ENCODE results near the gene SELENOO. TPM values are rescaled to one million over a fixed set of nuclear protein-coding genes. Genes with fewer than 3 reads are reported as not detected.

The SELENOO gene
- total RNA-seq, 2 experiments from 2014 or later: 27.9 to 33.3 TPM

DNA sequence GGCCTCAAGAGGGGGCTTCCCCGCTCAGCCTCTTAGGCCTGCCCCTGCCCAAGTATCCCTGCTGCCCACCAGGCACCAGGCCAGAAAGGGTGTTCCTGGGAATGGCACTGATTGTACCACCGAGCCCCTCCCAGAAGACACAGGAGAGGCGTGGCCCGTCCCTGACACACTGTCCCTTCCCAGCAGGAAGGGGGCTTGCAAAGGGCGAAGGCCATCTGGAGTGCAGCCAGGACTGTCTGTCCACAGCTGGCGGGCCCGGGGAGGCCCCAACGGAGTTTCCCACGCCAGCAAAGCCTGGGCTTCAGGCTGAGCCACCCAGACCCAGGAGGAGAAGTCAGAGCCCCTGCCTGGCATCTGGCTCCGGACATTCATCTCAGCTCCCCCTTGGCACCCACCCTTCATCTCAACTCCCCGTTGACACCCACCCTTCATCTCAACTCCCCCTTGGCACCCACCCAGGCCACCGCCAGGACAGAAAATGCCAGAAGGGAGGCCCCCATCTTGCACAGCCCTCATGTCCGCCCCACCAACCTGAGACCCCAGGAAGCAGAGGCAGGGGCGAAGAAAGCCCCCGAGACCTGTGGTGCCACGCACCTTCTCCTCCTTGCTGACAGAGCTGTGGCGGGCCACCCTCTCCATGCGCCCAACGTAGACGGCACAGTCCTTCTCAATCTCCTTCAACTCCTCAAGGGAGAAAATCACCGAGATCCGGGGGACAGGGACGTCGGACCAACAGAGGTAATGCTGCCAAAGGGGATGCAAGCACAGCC, 24.6 kb downstream of the SELENOO start:
- ATAC-seq (ENCODE audit: low read depth) (no peak), DNase-seq (no peak)
- Mint-ChIP-seq H3K9me3 (no peaks in the 10 kb centered on the region), H3K36me3 (peaks cover 6% of the 10 kb centered on the region), H3K4me3 (no peak overlapping the region), H3K4me1 (no peaks in the 10 kb centered on the region), H3K27me3 (no peaks in the 10 kb centered on the region), H3K27ac (no peak overlapping the region)
- POLR2A ChIA-PET: no interaction called here

GRCh38 chr22:50226063-50226874, 25.5 kb downstream of the SELENOO start:
- Mint-ChIP-seq H3K27ac (no peak overlapping the region), H3K36me3 (peaks cover 6% of the 10 kb centered on the region), H3K27me3 (no peaks in the 10 kb centered on the region), H3K9me3 (no peaks in the 10 kb centered on the region), H3K4me3 (no peak overlapping the region), H3K4me1 (no peaks in the 10 kb centered on the region)
- POLR2A ChIA-PET: no interaction called here
- ATAC-seq (ENCODE audit: low read depth) (no peak), DNase-seq (no peak)

DNA sequence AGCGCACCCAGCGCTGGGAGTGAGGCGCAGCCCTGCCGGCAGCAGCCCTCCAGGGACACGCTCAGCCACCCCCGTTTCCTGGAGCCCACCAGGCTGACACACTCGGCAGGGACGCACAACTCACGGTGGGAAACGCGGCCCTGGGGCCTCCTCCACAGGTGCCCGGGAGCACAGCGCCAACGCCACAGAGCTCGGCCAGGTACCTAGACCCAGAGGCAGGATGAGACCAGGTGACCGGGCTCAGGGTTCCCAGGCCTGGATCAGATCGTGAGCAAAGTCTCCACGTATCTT, 26.0 kb downstream of the SELENOO start:
- POLR2A ChIA-PET: no interaction called here
- Mint-ChIP-seq H3K4me1 (no peaks in the 10 kb centered on the region), H3K27me3 (no peaks in the 10 kb centered on the region), H3K36me3 (peaks cover 6% of the 10 kb centered on the region), H3K27ac (no peak overlapping the region), H3K4me3 (no peak overlapping the region), H3K9me3 (no peaks in the 10 kb centered on the region)
- DNase-seq (no peak), ATAC-seq (ENCODE audit: low read depth) (no peak)

GRCh38 chr22:50227579-50228215, 26.9 kb downstream of the SELENOO start:
- DNase-seq (no peak), ATAC-seq (ENCODE audit: low read depth) (no peak)
- no peak overlapping the region for H3K27ac Mint-ChIP-seq
- H3K27me3 Mint-ChIP-seq: no peaks in the 10 kb centered on the region
- no peaks in the 10 kb centered on the region for H3K4me1 Mint-ChIP-seq
- no peaks in the 10 kb centered on the region for H3K9me3 Mint-ChIP-seq
- POLR2A ChIA-PET: no interaction called here
- no peak overlapping the region for H3K4me3 Mint-ChIP-seq
- peaks cover 6% of the 10 kb centered on the region for H3K36me3 Mint-ChIP-seq

DNA sequence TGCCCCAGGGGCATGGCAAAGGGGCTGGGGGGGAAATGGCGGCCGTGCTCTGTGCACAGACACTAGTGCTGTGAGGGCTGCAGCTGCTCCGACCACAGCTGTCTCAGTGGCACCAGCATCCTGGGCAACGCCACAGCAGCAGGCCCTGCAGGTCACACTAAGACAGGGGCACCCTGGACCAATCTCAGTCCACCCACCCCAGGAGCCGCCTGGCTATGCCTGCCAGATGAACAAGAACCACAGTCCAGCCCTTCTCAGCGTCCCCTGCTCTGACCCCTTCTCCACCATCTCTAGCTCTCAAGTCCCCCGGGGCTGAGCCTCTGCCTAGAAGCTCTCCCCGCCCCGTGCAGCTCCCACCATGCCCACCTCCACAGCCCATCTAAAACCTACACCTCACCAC, 27.6 kb downstream of the SELENOO start:
- ATAC-seq (ENCODE audit: low read depth) (no peak), DNase-seq (no peak)
- Mint-ChIP-seq H3K27ac (peak overlapping the region; percentile 67), H3K4me1 (no peaks in the 10 kb centered on the region), H3K4me3 (no peak overlapping the region), H3K36me3 (peaks cover 3% of the 10 kb centered on the region), H3K27me3 (no peaks in the 10 kb centered on the region), H3K9me3 (no peaks in the 10 kb centered on the region)
- POLR2A ChIA-PET: no interaction called here

DNA sequence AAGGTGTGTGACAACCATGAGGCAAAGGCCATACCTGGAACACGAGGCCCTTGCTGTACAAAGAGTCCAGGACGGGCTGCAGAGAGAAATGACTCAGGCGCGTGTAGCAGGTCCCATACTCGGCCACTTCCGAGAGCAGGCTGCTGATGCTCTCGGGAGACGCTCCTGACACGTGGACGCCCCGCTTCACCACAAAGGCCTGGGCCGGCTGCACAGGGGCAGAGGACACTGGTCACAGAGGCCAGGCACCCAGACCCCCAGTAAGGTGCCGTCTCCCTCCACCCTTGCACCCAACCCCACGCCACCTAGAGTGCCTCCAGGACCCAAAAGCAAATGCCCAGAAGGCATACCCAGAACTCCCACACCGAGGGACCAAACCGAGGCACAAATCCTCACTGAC, 28.6 kb downstream of the SELENOO start:
- H3K36me3 Mint-ChIP-seq: peaks cover 9% of the 10 kb centered on the region
- H3K9me3 Mint-ChIP-seq: no peaks in the 10 kb centered on the region
- POLR2A ChIA-PET: no interaction called here
- no peak overlapping the region for H3K27ac Mint-ChIP-seq
- no peaks in the 10 kb centered on the region for H3K4me1 Mint-ChIP-seq
- ATAC-seq (ENCODE audit: low read depth): no peak
- no peak overlapping the region for H3K4me3 Mint-ChIP-seq
- H3K27me3 Mint-ChIP-seq: no peaks in the 10 kb centered on the region
- no peak for DNase-seq

DNA sequence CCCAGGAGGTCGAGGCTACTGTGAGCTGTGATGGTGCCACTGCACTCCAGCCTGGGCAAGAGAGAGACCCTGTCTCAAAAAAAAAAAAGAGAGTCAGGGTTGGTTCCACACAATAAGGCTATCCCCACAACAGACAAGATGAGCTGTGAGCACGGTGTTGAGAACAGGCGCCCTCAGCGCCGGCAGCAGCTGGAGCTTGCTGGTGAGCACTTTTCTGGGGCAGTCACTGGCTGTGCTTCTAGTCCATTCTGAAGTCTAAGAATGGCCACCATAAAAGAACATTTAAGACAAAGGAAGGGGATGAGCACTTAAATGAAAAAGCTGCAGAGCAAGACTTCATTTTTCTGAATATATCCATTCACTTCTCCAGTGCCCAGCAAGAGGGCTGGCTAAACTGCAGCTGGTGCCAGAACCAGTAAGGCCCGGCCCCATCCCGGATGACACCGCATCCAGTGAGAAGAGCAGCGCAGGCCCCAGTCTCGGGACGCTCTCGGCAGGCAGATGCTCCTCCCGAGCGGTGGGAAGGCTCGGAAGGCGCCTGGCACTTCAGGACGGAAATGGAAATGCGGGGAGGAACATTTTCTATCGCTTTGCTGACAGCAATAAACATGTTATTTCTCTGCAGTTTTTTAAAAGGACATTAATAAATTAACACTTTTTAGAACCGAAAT, 31.8 kb downstream of the SELENOO start:
- ATAC-seq (ENCODE audit: low read depth) (no peak), DNase-seq (no peak)
- POLR2A ChIA-PET: no interaction called here
- Mint-ChIP-seq H3K4me1 (peaks cover 3% of the 10 kb centered on the region), H3K36me3 (peaks cover 21% of the 10 kb centered on the region), H3K27me3 (no peaks in the 10 kb centered on the region), H3K27ac (no peak overlapping the region), H3K4me3 (no peak overlapping the region), H3K9me3 (no peaks in the 10 kb centered on the region)

- H3K27ac Mint-ChIP-seq: no peak overlapping the region
- no peak for DNase-seq
- POLR2A ChIA-PET: no interaction called here
Observed at GRCh38 chr22:50233223-50233622, 32.4 kb downstream of the SELENOO start.

DNA sequence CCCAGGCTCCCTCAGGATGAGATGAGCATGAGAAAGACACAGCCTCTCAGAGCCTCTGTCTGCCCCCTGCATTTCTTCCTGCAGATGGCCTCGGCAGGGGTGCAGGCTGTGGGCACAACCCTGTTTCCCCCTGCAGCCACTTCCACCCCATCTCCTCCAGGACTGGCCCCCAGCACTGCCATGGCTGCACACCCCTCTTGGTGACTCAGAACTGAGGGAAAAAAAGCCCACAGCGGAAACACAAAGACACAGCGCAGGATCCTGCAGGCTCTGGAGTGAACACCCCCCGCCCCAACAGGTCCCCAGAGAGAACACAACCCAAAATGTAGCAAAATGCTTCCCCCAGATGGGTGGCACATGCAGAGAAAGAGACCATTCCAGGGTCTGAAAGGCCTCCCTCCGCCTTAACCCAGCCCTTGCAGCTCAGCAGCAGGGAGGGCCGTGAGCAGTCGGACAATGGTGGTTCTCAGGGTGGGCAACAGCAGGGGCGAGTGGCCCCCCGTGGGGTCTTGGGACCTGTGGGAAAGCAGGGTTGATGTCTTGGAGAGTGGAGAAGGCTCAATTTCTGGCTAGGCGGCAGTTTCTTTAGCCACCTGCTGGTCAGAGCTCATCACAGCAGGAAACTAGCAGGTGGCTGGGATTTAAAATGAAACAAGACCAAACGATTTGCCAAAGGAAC, 36.1 kb downstream of the SELENOO start:
- Mint-ChIP-seq H3K4me3 (no peak overlapping the region), H3K27ac (no peak overlapping the region), H3K4me1 (peaks cover 12% of the 10 kb centered on the region), H3K27me3 (no peaks in the 10 kb centered on the region), H3K9me3 (no peaks in the 10 kb centered on the region), H3K36me3 (peaks cover 18% of the 10 kb centered on the region)
- ATAC-seq (ENCODE audit: low read depth) (no peak), DNase-seq (no peak)
- POLR2A ChIA-PET: no interaction called here

More at GRCh38 chr22:50233223-50233622, 32.4 kb downstream of the SELENOO start:
- H3K4me1 Mint-ChIP-seq: peaks cover 3% of the 10 kb centered on the region
- peaks cover 21% of the 10 kb centered on the region for H3K36me3 Mint-ChIP-seq
- H3K27me3 Mint-ChIP-seq: no peaks in the 10 kb centered on the region
- ATAC-seq (ENCODE audit: low read depth): no peak
- no peak overlapping the region for H3K4me3 Mint-ChIP-seq
- H3K9me3 Mint-ChIP-seq: no peaks in the 10 kb centered on the region

GRCh38 chr22:50238755-50239154, 37.9 kb downstream of the SELENOO start:
- POLR2A ChIA-PET: no interaction called here

DNA sequence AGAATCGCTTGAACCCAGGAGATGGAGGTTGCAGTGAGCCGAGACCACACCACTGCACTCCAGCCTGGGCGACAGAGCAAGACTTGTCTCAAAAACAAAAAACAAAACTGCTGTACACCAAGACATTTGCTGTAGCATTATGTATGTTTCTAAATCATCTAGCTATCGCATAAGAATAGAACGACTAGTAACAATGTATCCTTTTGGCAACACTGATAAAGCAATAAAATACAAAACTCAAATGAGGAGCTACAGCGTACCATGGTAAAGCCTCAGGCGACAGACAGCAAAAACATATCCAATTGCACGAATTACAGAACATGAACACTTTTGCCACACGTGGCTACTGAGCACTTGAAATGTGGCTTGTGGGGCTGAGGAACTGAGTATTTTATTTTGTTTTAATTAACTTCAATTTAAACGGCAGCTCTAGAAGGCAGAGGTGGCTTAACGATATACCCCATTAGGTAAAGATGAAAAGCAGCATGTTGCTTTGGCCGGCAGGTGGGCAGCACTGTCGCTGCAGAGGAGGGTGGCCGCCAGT, 41.7 kb downstream of the SELENOO start:
- DNase-seq (no peak), ATAC-seq (ENCODE audit: low read depth) (no peak)
- Mint-ChIP-seq H3K9me3 (no peaks in the 10 kb centered on the region), H3K4me1 (peaks cover 24% of the 10 kb centered on the region), H3K27ac (peak overlapping the region; percentile 34), H3K36me3 (peaks cover 3% of the 10 kb centered on the region), H3K4me3 (peak overlapping the region; percentile 99), H3K27me3 (no peaks in the 10 kb centered on the region)
- POLR2A ChIA-PET: interaction anchor here (0.6 to 2.9 kb wide), 5 partner anchors 8 to 378 kb away, joined by 3 to 14 read pairs (median 5); partner anchors contain the start of genes HDAC10 and SCO2

More at GRCh38 chr22:50238755-50239154, 37.9 kb downstream of the SELENOO start:
- H3K36me3 Mint-ChIP-seq: peaks cover 18% of the 10 kb centered on the region
- H3K9me3 Mint-ChIP-seq: no peaks in the 10 kb centered on the region
- H3K27ac Mint-ChIP-seq: no peak overlapping the region
- H3K4me1 Mint-ChIP-seq: peaks cover 23% of the 10 kb centered on the region
- H3K4me3 Mint-ChIP-seq: no peak overlapping the region
- H3K27me3 Mint-ChIP-seq: no peaks in the 10 kb centered on the region
- no peak for ATAC-seq (ENCODE audit: low read depth)
- no peak for DNase-seq

- H3K9me3 Mint-ChIP-seq: no peaks in the 10 kb centered on the region
- ATAC-seq (ENCODE audit: low read depth) (peak; percentile 39), DNase-seq (no peak)
- H3K36me3 Mint-ChIP-seq: peaks cover 5% of the 10 kb centered on the region
- H3K27me3 Mint-ChIP-seq: no peaks in the 10 kb centered on the region
- H3K27ac Mint-ChIP-seq: peak overlapping the region; percentile 99
- POLR2A ChIA-PET: interaction anchor here (0.7 to 2.9 kb wide), 14 partner anchors 12 to 384 kb away, joined by 3 to 14 read pairs (median 4); partner anchors contain the start of genes ARSA, PPP6R2 and SCO2
- H3K4me1 Mint-ChIP-seq: peaks cover 26% of the 10 kb centered on the region
- H3K4me3 Mint-ChIP-seq: peak overlapping the region; percentile 99
Observed at GRCh38 chr22:50243685-50244419, 43.0 kb downstream of the SELENOO start.
